ES-I3 (cell line): Measurements from ENCODE around the gene PGD.
"Not testable (repeated sequence)": the region's sequence is repeated elsewhere in the genome, so short reads cannot be mapped to it uniquely, and the experiment has no call there.

Experiments used
- H3K36me3 ChIP-seq: 2 replicates; pipeline ENCODE4 v1.6.1; 2013; ENCODE audit warnings: mild to moderate bottlenecking, low read length, control low read depth, moderate library complexity; ENCODE audit not compliant: insufficient read depth
- H3K4me1 ChIP-seq: 2 replicates; pipeline ENCODE4 v1.6.1; 2013; ENCODE audit warnings: mild to moderate bottlenecking, control low read depth, low read length; ENCODE audit not compliant: insufficient read depth
- H3K9ac ChIP-seq: 2 replicates; pipeline ENCODE4 v1.6.1; 2013; ENCODE audit warnings: low read depth, mild to moderate bottlenecking, low read length, moderate library complexity
- H3K9me3 ChIP-seq: 2 replicates; pipeline ENCODE4 v1.6.1; 2013; ENCODE audit warnings: mild to moderate bottlenecking, low read length, moderate library complexity; ENCODE audit not compliant: control insufficient read depth, insufficient read depth

PGD gene

GRCh38 chr1:10418741-10419140, 19.9 kb downstream of the PGD start:
- H3K36me3 ChIP-seq = peaks cover 34% of the 10 kb centered on the region
- H3K4me1 ChIP-seq, H3K9ac ChIP-seq, H3K9me3 ChIP-seq: not testable (repeated sequence)

- Histone ChIP-seq H3K36me3 (peaks cover 34% of the 10 kb centered on the region), H3K4me1 (peaks cover 7% of the 10 kb centered on the region; the same call in 1 of the 2 replicates), H3K9ac (no peak overlapping the region), H3K9me3 (no peaks in the 10 kb centered on the region)
Observed at GRCh38 chr1:10419351-10419750, 20.5 kb downstream of the PGD start.

- no peaks in the 10 kb centered on the region for H3K4me1 ChIP-seq
- H3K9me3 ChIP-seq = no peaks in the 10 kb centered on the region
- H3K36me3 ChIP-seq = peaks cover 24% of the 10 kb centered on the region
- no peak overlapping the region for H3K9ac ChIP-seq
Observed at GRCh38 chr1:10421637-10422036, 22.8 kb downstream of the PGD start.

- Histone ChIP-seq H3K36me3 (peaks cover 11% of the 10 kb centered on the region), H3K9me3 (no peaks in the 10 kb centered on the region), H3K4me1 (no peaks in the 10 kb centered on the region), H3K9ac (no peak overlapping the region)
Observed at GRCh38 chr1:10424034-10424433, 25.2 kb downstream of the PGD start.

GRCh38 chr1:10424651-10425050, 25.8 kb downstream of the PGD start:
- peaks cover 7% of the 10 kb centered on the region for H3K36me3 ChIP-seq
- H3K9ac ChIP-seq = no peak overlapping the region
- no peaks in the 10 kb centered on the region for H3K4me1 ChIP-seq
- H3K9me3 ChIP-seq = no peaks in the 10 kb centered on the region

GRCh38 chr1:10425826-10426534, 27.1 kb downstream of the PGD start:
- not testable (repeated sequence) for H3K36me3 ChIP-seq, H3K9ac ChIP-seq, H3K4me1 ChIP-seq, H3K9me3 ChIP-seq

GRCh38 chr1:10426535-10426848, 27.6 kb downstream of the PGD start:
- not testable (repeated sequence) for H3K9me3 ChIP-seq, H3K36me3 ChIP-seq, H3K4me1 ChIP-seq, H3K9ac ChIP-seq

- Histone ChIP-seq H3K9me3 (no peaks in the 10 kb centered on the region), H3K9ac (no peak overlapping the region), H3K4me1 (no peaks in the 10 kb centered on the region), H3K36me3 (no peaks in the 10 kb centered on the region)
Observed at GRCh38 chr1:10428984-10429383, 30.1 kb downstream of the PGD start.

- Histone ChIP-seq H3K9ac (peak overlapping the region; percentile 62), H3K9me3 (no peaks in the 10 kb centered on the region), H3K4me1 (no peaks in the 10 kb centered on the region), H3K36me3 (no peaks in the 10 kb centered on the region; the same call in 1 of the 2 replicates)
Observed at GRCh38 chr1:10429868-10430215, 31.0 kb downstream of the PGD start.

- peak within 1 kb of the TSS; percentile 62 for H3K9ac ChIP-seq
- no peaks in the 10 kb centered on the region for H3K4me1 ChIP-seq
- H3K9me3 ChIP-seq = no peaks in the 10 kb centered on the region
- H3K36me3 ChIP-seq = no peaks in the 10 kb centered on the region; the same call in 1 of the 2 replicates
Observed at GRCh38 chr1:10430216-10431069, 31.6 kb downstream of the PGD start, which contains the start of gene CENPS. Gene CENPS, plus strand, starts transcription at chr1:10430433. Its CDS starts 85 bp downstream, at chr1:10430518.

GRCh38 chr1:10431070-10431730, 32.3 kb downstream of the PGD start:
- Histone ChIP-seq H3K4me1 (no peaks in the 10 kb centered on the region), H3K36me3 (no peaks in the 10 kb centered on the region; the same call in 1 of the 2 replicates), H3K9me3 (no peaks in the 10 kb centered on the region), H3K9ac (peak overlapping the region; percentile 62)

GRCh38 chr1:10432910-10433700, 34.2 kb downstream of the PGD start:
- Histone ChIP-seq H3K36me3 (no peaks in the 10 kb centered on the region; the same call in 1 of the 2 replicates), H3K9me3 (no peaks in the 10 kb centered on the region), H3K9ac (no peak overlapping the region), H3K4me1 (no peaks in the 10 kb centered on the region)

GRCh38 chr1:10433790-10434189, 34.9 kb downstream of the PGD start:
- H3K9ac ChIP-seq = no peak overlapping the region
- no peaks in the 10 kb centered on the region for H3K4me1 ChIP-seq
- H3K36me3 ChIP-seq = no peaks in the 10 kb centered on the region; the same call in 1 of the 2 replicates
- H3K9me3 ChIP-seq = no peaks in the 10 kb centered on the region

GRCh38 chr1:10434590-10434989, 35.7 kb downstream of the PGD start:
- Histone ChIP-seq H3K9me3 (no peaks in the 10 kb centered on the region), H3K4me1 (no peaks in the 10 kb centered on the region), H3K36me3 (no peaks in the 10 kb centered on the region; the same call in 1 of the 2 replicates), H3K9ac (no peak overlapping the region)
